ENCODE results near the gene SLC4A2. TPM values are rescaled to one million over a fixed set of nuclear protein-coding genes. Genes with fewer than 3 reads are reported as not detected.

Gene SLC4A2
- total RNA-seq, 2 donors from 2014 or later: 265 to 284 TPM

DNA sequence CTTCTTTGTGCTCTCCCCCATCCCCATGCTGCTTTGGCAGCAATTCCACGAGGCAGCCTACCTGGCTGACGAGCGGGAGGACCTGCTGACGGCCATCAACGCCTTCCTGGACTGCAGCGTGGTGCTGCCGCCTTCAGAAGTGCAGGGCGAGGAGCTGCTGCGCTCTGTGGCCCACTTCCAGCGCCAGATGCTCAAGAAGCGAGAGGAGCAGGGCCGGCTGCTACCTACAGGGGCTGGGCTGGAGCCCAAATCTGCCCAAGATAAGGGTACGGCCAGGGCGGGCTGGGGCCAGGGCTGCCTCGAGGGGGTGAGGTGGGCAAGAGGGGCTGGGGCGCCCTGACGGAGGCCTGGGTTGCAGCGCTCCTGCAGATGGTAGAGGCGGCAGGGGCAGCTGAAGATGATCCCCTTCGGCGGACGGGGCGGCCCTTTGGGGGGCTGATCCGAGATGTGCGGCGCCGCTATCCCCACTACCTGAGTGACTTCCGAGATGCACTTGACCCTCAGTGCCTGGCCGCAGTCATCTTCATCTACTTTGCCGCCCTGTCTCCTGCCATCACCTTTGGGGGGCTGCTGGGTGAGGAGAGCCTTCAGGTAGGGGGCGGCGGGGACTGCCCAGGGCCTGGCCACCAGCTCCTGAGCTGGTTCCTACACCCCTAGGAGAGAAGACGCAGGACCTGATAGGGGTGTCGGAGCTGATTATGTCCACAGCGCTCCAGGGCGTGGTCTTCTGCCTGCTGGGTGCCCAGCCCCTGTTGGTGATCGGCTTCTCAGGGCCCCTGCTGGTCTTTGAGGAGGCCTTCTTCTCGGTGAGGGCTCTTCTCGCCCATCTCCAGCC is 11.9 kb downstream of the SLC4A2 start:
- Histone ChIP-seq H3K27ac (ENCODE audit: low read depth, low read length) (no peak overlapping the region), H3K4me3 (ENCODE audit: low read length) (no peak overlapping the region), H3K27me3 (ENCODE audit: control insufficient read depth, insufficient read depth, low read length, poor library complexity, severe bottlenecking) (no peaks in the 10 kb centered on the region), H3K36me3 (ENCODE audit: control insufficient read depth, insufficient read depth, low read length) (peaks cover 60% of the 10 kb centered on the region), H3K9ac (ENCODE audit: extremely low read depth, low read length, poor library complexity, severe bottlenecking) (no peak overlapping the region), H3K9me3 (ENCODE audit: control insufficient read depth, low read length) (no peaks in the 10 kb centered on the region), H3K4me1 (ENCODE audit: control insufficient read depth, insufficient read depth, low read length) (no peaks in the 10 kb centered on the region)
- WGBS, 2 experiments (ENCODE audit: insufficient coverage in 1 of 2, insufficient read length in 1 of 2): 92 to 93% methylated on average over 31 to 39 of the region's 39 CpGs
- H3K4me1 Mint-ChIP-seq: peaks cover 9% of the 10 kb centered on the region
- TF ChIP-seq, protein P1, sequence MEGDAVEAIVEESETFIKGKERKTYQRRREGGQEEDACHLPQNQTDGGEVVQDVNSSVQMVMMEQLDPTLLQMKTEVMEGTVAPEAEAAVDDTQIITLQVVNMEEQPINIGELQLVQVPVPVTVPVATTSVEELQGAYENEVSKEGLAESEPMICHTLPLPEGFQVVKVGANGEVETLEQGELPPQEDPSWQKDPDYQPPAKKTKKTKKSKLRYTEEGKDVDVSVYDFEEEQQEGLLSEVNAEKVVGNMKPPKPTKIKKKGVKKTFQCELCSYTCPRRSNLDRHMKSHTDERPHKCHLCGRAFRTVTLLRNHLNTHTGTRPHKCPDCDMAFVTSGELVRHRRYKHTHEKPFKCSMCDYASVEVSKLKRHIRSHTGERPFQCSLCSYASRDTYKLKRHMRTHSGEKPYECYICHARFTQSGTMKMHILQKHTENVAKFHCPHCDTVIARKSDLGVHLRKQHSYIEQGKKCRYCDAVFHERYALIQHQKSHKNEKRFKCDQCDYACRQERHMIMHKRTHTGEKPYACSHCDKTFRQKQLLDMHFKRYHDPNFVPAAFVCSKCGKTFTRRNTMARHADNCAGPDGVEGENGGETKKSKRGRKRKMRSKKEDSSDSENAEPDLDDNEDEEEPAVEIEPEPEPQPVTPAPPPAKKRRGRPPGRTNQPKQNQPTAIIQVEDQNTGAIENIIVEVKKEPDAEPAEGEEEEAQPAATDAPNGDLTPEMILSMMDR (conservative IDR thresholded peaks at IDR 0.05): no peak
- peaks cover 58% of the 10 kb centered on the region for H3K36me3 Mint-ChIP-seq (ENCODE audit: low read depth)
- DNase-seq: no peak
- no peaks in the 10 kb centered on the region for H3K9me3 Mint-ChIP-seq
- no peak overlapping the region for H3K27ac Mint-ChIP-seq
- no peaks in the 10 kb centered on the region for H3K27me3 Mint-ChIP-seq (ENCODE audit: insufficient read depth)
- no peak overlapping the region for H3K4me3 Mint-ChIP-seq

GRCh38 chr7:151073990-151074389 is 14.6 kb downstream of the SLC4A2 start:
- Histone ChIP-seq H3K9me3 (ENCODE audit: control insufficient read depth, low read length) (no peaks in the 10 kb centered on the region), H3K27ac (ENCODE audit: low read depth, low read length) (no peak overlapping the region), H3K27me3 (ENCODE audit: control insufficient read depth, insufficient read depth, low read length, poor library complexity, severe bottlenecking) (no peaks in the 10 kb centered on the region), H3K9ac (ENCODE audit: extremely low read depth, low read length, poor library complexity, severe bottlenecking) (no peak overlapping the region), H3K4me3 (ENCODE audit: low read length) (no peak overlapping the region), H3K36me3 (ENCODE audit: control insufficient read depth, insufficient read depth, low read length) (peaks cover 40% of the 10 kb centered on the region), H3K4me1 (ENCODE audit: control insufficient read depth, insufficient read depth, low read length) (peaks cover 8% of the 10 kb centered on the region)
- Mint-ChIP-seq H3K27ac (no peak overlapping the region), H3K9me3 (no peaks in the 10 kb centered on the region), H3K4me3 (no peak overlapping the region), H3K27me3 (ENCODE audit: insufficient read depth) (no peaks in the 10 kb centered on the region), H3K36me3 (ENCODE audit: low read depth) (peaks cover 43% of the 10 kb centered on the region), H3K4me1 (peaks cover 20% of the 10 kb centered on the region)
- TF ChIP-seq, protein P1 (conservative IDR thresholded peaks at IDR 0.05): no peak
- WGBS, 2 experiments (ENCODE audit: insufficient coverage in 1 of 2, insufficient read length in 1 of 2): 95 to 96% methylated on average over 11 to 17 of the region's 17 CpGs
- no peak for DNase-seq

DNA sequence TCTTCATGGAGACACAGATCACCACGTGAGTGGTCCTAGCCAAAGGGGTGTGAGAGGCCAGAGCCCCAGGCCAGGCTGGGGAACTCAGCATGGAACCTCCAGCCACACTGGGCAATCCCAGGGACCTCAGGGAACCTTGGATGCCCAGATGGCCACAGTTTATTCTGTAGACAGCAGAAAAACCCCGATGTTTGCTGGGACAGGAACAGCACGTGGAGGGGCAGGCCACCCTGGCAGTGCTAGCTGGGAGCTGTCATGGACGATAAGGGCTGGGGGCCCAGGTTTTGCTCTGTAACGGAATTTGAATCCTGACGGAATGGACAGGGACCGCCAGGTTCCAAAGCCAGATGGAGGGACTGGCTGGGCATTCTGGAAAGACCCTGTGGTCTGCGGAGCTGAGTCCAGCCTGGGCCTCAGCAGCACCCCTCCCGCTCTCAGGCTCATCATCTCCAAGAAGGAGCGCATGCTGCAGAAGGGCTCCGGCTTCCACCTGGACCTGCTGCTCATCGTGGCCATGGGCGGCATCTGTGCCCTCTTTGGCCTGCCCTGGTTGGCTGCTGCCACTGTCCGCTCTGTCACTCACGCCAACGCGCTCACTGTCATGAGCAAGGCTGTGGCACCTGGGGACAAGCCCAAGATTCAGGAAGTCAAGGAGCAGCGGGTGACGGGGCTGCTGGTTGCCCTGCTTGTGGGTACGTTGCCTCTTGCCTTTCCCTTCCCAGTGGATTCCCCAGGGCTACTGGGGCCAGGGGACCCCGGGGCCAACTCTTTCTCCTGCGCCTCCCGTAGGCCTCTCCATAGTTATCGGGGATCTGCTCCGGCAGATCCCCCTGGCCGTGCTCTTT is 15.7 kb downstream of the SLC4A2 start:
- H3K9ac ChIP-seq (ENCODE audit: extremely low read depth, low read length, poor library complexity, severe bottlenecking): no peak overlapping the region
- no peaks in the 10 kb centered on the region for H3K27me3 ChIP-seq (ENCODE audit: control insufficient read depth, insufficient read depth, low read length, poor library complexity, severe bottlenecking)
- no peak for DNase-seq
- peaks cover 15% of the 10 kb centered on the region for H3K4me1 ChIP-seq (ENCODE audit: control insufficient read depth, insufficient read depth, low read length)
- H3K9me3 Mint-ChIP-seq: no peaks in the 10 kb centered on the region
- H3K4me3 ChIP-seq (ENCODE audit: low read length): no peak overlapping the region
- no peak overlapping the region for H3K4me3 Mint-ChIP-seq
- WGBS, 2 experiments (ENCODE audit: insufficient coverage in 1 of 2, insufficient read length in 1 of 2): 94 to 95% methylated on average over 25 to 26 of the region's 26 CpGs
- H3K4me1 Mint-ChIP-seq: peaks cover 25% of the 10 kb centered on the region
- H3K36me3 ChIP-seq (ENCODE audit: control insufficient read depth, insufficient read depth, low read length): peaks cover 30% of the 10 kb centered on the region
- no peak overlapping the region for H3K27ac Mint-ChIP-seq
- H3K27me3 Mint-ChIP-seq (ENCODE audit: insufficient read depth): no peaks in the 10 kb centered on the region
- TF ChIP-seq, protein P1 (conservative IDR thresholded peaks at IDR 0.05): no peak
- peaks cover 43% of the 10 kb centered on the region for H3K36me3 Mint-ChIP-seq (ENCODE audit: low read depth)
- no peaks in the 10 kb centered on the region for H3K9me3 ChIP-seq (ENCODE audit: control insufficient read depth, low read length)
- H3K27ac ChIP-seq (ENCODE audit: low read depth, low read length): no peak overlapping the region
